NCI-H2196 (cell line): ENCODE measurements around the gene TNFRSF9.
A peak's percentile ranks its signal among the peaks of the same experiment; 100 is the strongest.
"Not testable (repeated sequence)": the region's sequence is repeated elsewhere in the genome, so short reads cannot be mapped to it uniquely, and the experiment has no call there.

Source experiments
- DNase-seq: peaks from one replicate; lab custom pipeline; 2025; ENCODE audit not compliant: unreplicated experiment; lab: John Stamatoyannopoulos, UW

Gene TNFRSF9

GRCh38 chr1:7921796-7922195 lies 18.8 kb downstream of the TNFRSF9 start:
- DNase-seq: no peak

- no peak for DNase-seq
Measured at GRCh38 chr1:7919880-7920279, 20.8 kb downstream of the TNFRSF9 start.

- not testable (repeated sequence) for DNase-seq
Measured at GRCh38 chr1:7917971-7918370, 22.7 kb downstream of the TNFRSF9 start.

- no peak for DNase-seq
Measured at GRCh38 chr1:7916501-7916830, 24.2 kb downstream of the TNFRSF9 start.

GRCh38 chr1:7915826-7916500 lies 24.7 kb downstream of the TNFRSF9 start:
- no peak for DNase-seq

GRCh38 chr1:7912743-7913557 lies 27.7 kb downstream of the TNFRSF9 start:
- DNase-seq: no peak

- no peak for DNase-seq
Measured at GRCh38 chr1:7912145-7912544, 28.5 kb downstream of the TNFRSF9 start.

- no peak for DNase-seq
Measured at GRCh38 chr1:7905262-7905661, 35.4 kb downstream of the TNFRSF9 start.

GRCh38 chr1:7902478-7903085 lies 38.1 kb downstream of the TNFRSF9 start:
- DNase-seq: peak; percentile 69

GRCh38 chr1:7899741-7900140 lies 40.9 kb downstream of the TNFRSF9 start:
- no peak for DNase-seq

GRCh38 chr1:7898962-7899361 lies 41.7 kb downstream of the TNFRSF9 start:
- DNase-seq: no peak

GRCh38 chr1:7896994-7897393 lies 43.6 kb downstream of the TNFRSF9 start:
- DNase-seq: no peak

GRCh38 chr1:7893529-7894180 lies 47.0 kb downstream of the TNFRSF9 start:
- DNase-seq: no peak

GRCh38 chr1:7891804-7892203 lies 48.8 kb downstream of the TNFRSF9 start:
- DNase-seq: no peak

- DNase-seq: no peak
Measured at GRCh38 chr1:7890853-7891252, 49.8 kb downstream of the TNFRSF9 start.

GRCh38 chr1:7888248-7889081 lies 52.2 kb downstream of the TNFRSF9 start:
- DNase-seq: no peak

GRCh38 chr1:7886405-7886745 lies 54.3 kb downstream of the TNFRSF9 start:
- no peak for DNase-seq

GRCh38 chr1:7885513-7886404 lies 54.9 kb downstream of the TNFRSF9 start:
- DNase-seq: peak; percentile 53

GRCh38 chr1:7884757-7885156 lies 55.9 kb downstream of the TNFRSF9 start:
- no peak for DNase-seq

GRCh38 chr1:7879228-7879627 lies 61.4 kb downstream of the TNFRSF9 start:
- no peak for DNase-seq
